CD4-positive, alpha-beta T cell treated with Interferon gamma for 1 hour (primary cell): ENCODE data around the gene TMEM125.

Source experiments
- DNase-seq: peaks from one replicate; pipeline ENCODE4 v3.0.0-alpha.2; 2020

Gene TMEM125

DNA sequence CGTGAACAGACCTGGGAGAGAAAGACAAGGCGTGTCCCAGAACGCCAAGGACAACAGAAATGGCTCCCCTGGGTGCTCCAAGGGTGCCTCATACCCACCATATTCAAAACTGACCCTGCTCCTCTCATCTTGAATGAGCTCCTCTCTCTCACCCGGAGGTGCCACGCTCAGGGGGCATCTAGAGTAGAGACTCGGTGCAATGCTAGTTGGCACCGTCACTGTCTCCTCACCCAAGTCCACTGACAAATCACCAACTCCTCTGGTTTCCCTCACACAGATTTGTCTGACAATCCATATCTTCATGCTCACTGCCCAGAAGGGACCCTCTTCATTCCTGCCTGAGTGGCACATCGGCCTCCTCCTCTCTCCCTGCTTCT, 5.0 kb downstream of the TMEM125 start:
- DNase-seq, result no peak

GRCh38 chr1:43275826-43276620, 6.2 kb downstream of the TMEM125 start:
- no peak for DNase-seq

GRCh38 chr1:43276673-43277072, 6.9 kb downstream of the TMEM125 start:
- DNase-seq, result no peak

DNA sequence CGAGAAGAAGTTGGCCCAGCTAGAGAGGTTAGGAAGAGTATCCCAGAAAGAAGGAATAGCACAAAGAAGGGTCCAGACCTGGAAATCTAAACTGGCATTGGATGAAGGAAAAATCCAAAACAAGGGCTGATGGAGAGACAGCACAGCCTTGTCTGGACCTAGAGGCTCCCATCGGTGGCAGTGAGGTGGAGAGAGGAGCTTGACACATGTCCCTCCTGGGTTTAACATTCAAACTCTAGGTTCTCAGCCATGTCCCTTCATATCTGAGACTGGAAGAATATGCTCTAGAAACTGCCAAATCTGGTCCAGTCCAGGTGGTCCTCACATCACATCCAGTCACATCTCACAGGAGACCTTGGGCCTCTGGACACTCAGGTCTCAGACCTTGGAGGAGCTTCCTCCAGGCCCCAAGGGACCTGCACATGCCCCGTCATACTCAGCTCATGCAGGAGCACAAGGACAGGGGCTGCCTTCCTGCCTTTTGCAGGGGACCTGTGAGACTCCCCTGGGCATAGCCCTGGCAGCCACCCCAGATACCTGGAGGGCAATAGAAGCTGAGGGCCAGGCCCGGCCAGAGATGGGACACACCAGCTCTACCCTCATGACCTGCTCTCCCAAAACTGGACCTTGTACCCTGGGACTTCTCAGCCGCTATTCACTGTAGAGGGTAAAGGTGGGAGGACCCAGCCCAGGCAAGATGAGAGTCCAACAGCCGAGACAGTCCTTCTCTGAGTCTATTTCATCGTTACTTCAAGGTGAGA, 7.5 kb downstream of the TMEM125 start:
- DNase-seq, result no peak

GRCh38 chr1:43279161-43279560, 9.4 kb downstream of the TMEM125 start:
- DNase-seq, result no peak

- DNase-seq, result no peak
Observed at GRCh38 chr1:43279666-43280065, 9.9 kb downstream of the TMEM125 start.

GRCh38 chr1:43280692-43281091, 10.9 kb downstream of the TMEM125 start:
- DNase-seq, result no peak

DNA sequence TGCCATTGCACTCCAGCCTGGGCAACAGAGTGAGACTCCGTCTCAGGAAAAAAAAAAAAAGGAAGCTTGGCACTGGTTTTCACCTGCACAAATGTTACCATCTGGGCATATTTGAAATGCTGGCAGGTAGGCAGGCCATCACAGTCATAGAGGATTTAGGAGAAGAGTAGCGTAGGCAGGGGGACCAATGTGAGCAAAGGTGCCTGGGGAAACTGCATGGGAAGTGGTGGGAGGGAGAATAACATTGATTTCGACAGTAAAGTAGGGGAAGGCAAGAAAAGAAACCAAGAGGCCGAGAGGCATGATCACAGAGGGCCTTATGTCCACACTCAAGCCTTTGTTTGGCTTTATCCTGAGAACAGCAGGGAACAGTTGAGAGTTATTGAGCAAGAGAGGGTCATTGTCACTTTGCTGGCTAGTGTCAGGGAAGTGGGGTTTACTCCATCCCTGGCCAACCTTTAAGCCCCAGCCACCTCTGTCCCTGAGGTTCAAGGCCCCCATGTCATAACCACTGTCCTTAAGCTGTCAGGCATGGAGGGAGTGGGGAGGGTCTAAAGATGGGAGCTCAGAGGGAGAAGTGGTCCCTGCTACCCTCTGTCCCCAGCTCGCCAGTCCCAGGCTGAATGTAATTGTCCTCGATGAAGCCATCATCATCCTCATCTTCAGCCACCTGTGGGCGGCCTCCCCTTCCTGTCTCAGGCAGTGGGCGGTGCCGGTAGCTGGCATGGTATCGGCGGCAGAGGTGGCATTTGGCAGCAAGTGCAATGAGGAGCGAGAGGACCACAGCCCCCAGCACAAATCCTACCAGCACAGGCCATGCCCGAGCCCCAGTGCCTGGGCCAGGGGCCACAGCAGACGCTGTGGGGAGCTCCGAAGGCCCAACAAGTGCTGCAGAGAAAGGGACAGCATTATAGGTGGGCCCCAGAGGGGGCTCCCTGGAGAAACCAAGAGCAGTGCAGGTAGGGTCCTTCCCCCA, 12.7 kb downstream of the TMEM125 start:
- no peak for DNase-seq

DNA sequence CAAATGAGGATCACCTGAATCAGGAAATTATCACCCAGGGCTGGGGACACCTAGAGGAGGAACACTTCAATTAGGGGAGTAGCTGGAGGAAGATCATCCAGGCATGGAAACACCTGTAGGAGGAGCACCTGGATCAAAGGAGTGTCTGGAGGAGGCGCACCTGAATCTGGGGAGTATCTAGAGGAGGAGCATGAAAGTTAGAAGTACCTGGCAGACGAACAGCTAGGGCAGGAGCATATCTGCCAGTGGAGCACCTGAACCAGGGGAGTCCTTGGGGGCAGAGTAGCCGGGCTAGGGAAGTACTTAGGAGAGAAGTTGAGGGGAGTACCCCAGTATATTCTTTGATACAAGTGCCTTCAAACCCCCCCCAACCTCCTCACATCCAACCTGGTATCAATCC, 14.3 kb downstream of the TMEM125 start:
- DNase-seq, result no peak

GRCh38 chr1:43284546-43285110, 14.8 kb downstream of the TMEM125 start:
- no peak for DNase-seq

- DNase-seq, result no peak
Observed at GRCh38 chr1:43285269-43285990, 15.6 kb downstream of the TMEM125 start, which contains the start of gene C1orf210. Gene C1orf210 (minus strand): TSS chr1:43285581. CDS start chr1:43283270, 2,311 bp downstream.

DNA sequence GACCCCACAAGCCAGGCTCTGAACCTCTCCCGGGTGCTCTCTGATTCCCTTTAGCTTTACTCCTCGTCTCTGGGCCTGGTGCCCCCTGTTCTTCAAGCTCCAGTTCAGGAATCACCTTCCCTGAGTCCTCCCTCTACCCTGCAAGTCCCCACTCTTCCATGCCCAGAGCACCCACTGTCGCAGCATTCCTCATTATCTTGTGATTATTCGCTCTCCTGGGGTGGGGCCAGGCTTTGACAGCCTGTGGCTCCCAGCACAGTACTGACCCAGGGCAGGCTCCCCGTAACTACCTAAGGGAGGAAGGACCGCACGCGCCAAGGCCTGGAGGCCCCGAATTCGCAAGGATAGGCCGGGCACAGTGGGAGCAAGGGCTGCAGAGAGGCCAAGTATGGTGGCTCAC, 16.3 kb downstream of the TMEM125 start:
- DNase-seq, result no peak

DNA sequence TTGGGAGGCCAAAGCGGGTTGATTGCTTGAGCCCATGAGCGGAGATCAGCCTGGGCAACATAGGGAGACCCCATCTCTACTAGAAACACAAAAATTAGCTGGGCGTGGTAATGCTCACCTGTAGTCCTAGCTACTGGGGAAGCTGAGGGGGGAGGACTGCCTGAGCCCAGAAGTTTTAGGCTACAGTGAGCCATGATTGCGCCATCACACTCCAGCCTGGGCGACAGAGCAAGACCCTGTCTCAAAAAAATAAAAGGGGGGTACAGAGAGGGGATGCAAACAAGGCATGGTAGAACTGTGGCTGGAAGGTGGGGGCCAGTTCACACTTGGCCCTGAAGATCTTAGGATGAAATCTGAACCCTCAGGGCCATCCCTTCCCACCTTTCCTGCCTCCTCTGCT, 16.8 kb downstream of the TMEM125 start:
- DNase-seq, result no peak

DNA sequence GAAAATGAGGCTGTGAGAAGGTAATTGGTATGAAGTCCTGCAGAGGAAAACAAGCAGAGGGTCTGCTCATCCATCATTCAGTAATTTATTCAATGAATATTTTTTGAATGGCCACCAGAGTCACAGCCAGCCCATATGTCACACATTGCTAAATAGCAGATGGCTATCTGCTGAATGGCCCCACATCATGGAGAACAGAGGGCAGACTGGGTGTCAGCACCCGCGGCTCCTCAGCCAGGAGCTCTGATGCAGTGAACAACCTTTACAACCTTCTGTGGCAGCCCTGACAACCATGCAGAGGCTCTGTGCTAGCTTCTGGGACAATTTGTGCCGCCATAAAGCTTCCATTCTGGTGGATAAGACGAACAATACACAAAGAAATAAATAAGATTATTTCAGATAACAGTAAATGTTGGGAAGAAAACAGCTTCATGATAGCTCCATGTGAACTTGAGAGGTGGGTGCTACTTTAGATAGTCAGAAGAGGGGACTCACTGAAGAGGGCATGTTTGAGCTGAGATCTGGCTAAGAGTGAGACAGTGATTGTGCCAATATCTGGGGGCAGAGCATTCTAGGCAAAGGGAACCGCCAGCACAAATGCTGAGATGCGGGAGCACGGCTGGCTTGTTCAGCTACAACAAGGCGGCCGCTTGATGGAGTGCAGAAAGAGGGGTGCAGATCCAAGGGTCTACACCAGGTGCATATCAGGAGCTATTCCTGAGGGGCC, 18.4 kb downstream of the TMEM125 start:
- DNase-seq, result no peak

GRCh38 chr1:43288785-43289706, 19.3 kb downstream of the TMEM125 start:
- DNase-seq, result no peak

GRCh38 chr1:43292216-43292615, 22.4 kb downstream of the TMEM125 start:
- no peak for DNase-seq

DNA sequence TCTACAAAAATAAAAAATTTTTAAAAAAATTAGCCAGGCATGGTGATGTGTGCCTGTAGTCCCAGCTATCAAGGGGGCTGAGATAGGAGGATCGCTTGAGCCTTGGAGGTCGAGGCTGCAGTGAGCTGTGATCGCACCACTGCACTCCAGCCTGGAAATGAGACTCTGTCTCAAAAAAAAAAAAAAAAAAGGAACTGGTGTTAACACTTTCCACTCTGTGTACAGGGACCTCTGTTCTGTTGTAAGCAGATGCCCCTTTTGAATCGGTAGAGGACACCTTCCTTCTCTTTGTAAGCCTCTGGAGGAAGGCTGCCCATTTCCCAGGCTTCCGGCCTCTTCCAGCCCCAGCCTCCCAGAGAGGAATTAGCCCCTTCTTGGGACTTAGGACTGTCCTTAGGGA, 22.9 kb downstream of the TMEM125 start:
- DNase-seq, result no peak

DNA sequence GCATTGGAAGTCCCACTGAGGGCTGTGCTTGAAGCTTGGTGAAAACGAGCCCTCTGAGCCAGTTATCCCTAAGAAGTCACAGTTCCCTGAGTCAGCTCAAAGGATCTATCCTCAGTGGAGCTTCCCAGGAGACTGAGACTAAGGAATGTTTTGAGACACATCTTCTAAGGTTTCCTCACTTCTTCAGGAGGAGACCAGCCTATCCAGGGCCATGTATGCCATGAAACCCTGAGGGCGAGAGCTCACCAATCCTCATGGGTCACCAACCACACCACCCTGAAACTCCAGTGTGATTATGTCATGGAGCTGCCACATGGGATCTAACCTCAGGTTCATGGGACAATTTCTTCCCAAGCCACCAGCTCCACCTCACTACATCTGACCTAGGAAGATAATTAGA, 23.4 kb downstream of the TMEM125 start:
- DNase-seq, result no peak

DNA sequence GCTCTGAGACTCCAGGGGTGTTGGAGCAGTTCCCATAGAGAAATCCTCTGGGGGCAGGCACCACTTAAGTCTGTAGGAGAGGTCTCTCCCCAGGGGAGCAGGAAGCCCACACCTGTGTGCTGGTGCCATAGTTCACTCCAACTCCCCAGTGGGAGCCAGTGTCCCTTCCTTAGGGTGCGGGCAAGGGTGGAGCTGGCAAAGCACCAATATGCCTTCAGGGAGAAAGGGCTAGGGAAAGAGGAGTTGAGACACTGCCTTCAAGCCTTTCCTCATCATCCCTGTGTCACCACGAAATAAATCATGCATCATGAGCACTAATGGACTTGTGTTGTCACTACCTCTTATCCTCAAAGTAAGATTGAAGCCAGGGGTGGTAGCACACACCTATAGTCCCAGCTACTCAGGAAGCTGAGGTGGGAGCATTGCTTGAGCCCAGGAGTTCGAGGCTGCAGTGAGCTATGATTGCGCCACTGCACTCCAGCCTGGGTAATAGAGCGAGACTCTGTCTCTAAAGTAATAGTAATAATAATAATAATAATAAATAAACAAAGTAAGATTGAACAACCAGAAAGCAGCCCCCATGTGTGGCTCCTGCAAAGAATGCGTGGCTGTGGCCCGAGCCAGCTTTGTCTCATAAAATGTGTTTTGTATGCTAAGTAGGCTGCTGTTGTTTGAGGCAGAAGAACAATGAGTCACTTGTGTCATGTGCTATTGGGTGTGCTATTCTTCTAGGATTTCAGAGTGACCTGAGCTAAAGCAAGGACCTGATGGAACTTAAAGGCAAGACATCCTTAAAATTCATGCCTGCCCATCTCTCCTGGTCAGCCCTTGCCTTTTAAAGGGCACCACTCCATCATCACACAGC, 24.3 kb downstream of the TMEM125 start:
- DNase-seq, result no peak
